Type B pancreatic cell (in vitro differentiated cells): ENCODE measurements around the gene BEND2. TPM values are rescaled to one million over a fixed set of nuclear protein-coding genes. Genes with fewer than 3 reads are reported as not detected.

Experiments
- DNase-seq: peaks from one replicate; pipeline ENCODE4 v3.0.0; 2021; ENCODE audit warnings: mixed read lengths; ENCODE audit not compliant: unreplicated experiment; ENCODE audit errors: extremely low spot score
- H3K27ac Mint-ChIP-seq: 2 replicates; pipeline ENCODE4 v1.8.0; 2021; ENCODE audit warnings: mild to moderate bottlenecking, mixed read lengths
- H3K27me3 Mint-ChIP-seq: 2 replicates; pipeline ENCODE4 v1.8.0; 2021; ENCODE audit warnings: mixed read lengths
- H3K36me3 Mint-ChIP-seq: 2 replicates; pipeline ENCODE4 v1.8.0; 2021; ENCODE audit warnings: mixed read lengths
- H3K4me1 Mint-ChIP-seq: one replicate; pipeline ENCODE4 v1.8.0; 2021; ENCODE audit warnings: mixed read lengths; ENCODE audit not compliant: unreplicated experiment
- H3K4me3 Mint-ChIP-seq: 2 replicates; pipeline ENCODE4 v1.8.0; 2021; ENCODE audit warnings: mild to moderate bottlenecking, mixed read lengths
- H3K9me3 Mint-ChIP-seq: 2 replicates; pipeline ENCODE4 v1.8.0; 2021; ENCODE audit warnings: mixed read lengths
- total RNA-seq: library from RNA; stranded (reverse); gene quantifications from 2 replicates; pipeline ENCODE4 v1.2.1, GENCODE V29; 2021; ENCODE audit warnings: low replicate concordance
- TF ChIP-seq, protein P1 (sequence below): fragments of 200-600 bp; sonication (generic); conservative IDR thresholded peaks from 2 replicates; pipeline ENCODE4 v1.5.0; 2021; ENCODE audit warnings: antibody characterized with exemption, mild to moderate bottlenecking

Gene BEND2
- total RNA-seq, 1 donor from 2014 or later, result not detected

DNA sequence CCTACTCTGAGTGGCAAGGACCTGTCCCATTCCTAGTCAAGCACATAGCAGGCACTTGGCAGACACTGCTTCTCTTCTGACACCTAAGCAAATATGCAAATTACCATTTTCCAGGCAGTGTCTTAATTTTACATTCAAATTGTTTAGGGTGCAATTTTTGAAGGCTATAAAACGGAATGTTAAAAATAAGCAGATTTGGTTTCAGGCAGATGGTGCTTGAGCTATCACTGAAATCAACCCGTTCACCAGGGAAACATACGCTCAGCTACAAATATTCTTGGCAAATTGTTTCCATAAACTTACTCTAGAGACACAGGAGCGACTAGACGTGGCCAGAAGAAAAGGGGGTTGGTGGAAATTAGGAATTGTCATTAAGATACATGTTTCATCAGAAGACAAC, 45.7 kb downstream of the BEND2 start:
- TF ChIP-seq, protein P1, sequence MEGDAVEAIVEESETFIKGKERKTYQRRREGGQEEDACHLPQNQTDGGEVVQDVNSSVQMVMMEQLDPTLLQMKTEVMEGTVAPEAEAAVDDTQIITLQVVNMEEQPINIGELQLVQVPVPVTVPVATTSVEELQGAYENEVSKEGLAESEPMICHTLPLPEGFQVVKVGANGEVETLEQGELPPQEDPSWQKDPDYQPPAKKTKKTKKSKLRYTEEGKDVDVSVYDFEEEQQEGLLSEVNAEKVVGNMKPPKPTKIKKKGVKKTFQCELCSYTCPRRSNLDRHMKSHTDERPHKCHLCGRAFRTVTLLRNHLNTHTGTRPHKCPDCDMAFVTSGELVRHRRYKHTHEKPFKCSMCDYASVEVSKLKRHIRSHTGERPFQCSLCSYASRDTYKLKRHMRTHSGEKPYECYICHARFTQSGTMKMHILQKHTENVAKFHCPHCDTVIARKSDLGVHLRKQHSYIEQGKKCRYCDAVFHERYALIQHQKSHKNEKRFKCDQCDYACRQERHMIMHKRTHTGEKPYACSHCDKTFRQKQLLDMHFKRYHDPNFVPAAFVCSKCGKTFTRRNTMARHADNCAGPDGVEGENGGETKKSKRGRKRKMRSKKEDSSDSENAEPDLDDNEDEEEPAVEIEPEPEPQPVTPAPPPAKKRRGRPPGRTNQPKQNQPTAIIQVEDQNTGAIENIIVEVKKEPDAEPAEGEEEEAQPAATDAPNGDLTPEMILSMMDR, result no peak
- Mint-ChIP-seq H3K4me3 (no peak overlapping the region), H3K4me1 (no peaks in the 10 kb centered on the region), H3K36me3 (no peaks in the 10 kb centered on the region), H3K9me3 (peaks cover 3% of the 10 kb centered on the region), H3K27me3 (no peaks in the 10 kb centered on the region), H3K27ac (no peak overlapping the region)
- no peak for DNase-seq

DNA sequence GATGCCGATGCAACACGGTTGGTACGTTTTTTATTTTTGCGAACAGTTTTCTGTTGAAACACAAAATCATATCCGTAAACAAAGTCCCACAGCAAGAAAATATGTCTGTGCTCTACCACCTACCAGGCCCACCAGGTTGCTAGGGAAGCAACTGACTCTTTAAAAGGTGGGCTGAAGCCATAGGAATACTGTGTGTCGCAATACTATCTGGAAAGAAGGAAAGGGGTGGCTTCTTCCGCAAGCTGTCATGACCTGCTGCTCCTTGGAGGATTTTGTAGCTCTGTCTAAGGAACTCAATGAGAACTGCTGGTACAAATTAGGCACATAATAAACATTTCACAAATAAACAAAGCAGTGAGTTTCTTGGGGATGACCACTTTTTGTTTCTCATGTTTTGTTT, 46.5 kb downstream of the BEND2 start:
- Mint-ChIP-seq H3K9me3 (peaks cover 3% of the 10 kb centered on the region), H3K36me3 (no peaks in the 10 kb centered on the region), H3K27me3 (no peaks in the 10 kb centered on the region), H3K4me3 (no peak overlapping the region), H3K4me1 (no peaks in the 10 kb centered on the region), H3K27ac (no peak overlapping the region)
- TF ChIP-seq, protein P1, result no peak
- no peak for DNase-seq

DNA sequence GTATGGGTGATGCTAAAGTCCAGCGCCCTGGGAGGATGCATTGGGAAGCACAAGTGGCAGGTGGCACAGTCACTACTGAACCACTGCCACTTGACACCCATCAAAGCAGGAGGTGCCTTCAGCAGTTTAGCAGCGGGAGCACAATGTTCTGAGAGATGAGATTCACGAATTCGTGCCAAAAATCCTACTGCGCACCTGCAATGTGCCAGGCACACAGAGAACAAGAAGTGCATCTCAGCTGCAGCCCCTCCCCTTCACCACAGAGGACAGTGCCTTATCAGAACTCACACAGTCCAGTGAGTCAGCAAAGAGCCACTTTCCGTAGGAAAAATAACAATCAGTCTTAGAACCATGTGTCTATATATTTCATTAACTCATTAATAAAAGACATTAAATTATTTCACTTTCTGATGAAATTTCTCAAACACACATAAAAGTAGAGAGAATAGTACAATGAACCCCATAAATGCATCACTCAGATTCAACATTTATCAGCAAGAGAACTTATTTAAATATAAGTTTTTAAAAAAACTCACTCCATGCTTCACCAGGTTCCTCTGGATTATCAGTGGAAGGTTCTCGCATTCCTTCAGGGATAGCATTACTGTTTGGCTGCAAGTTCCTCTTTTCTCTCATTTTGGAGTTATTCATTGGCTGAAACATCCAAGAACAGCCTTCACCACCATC, 47.0 kb downstream of the BEND2 start:
- H3K4me1 Mint-ChIP-seq, result no peaks in the 10 kb centered on the region
- H3K9me3 Mint-ChIP-seq, result peaks cover 3% of the 10 kb centered on the region
- no peaks in the 10 kb centered on the region for H3K36me3 Mint-ChIP-seq
- no peak overlapping the region for H3K27ac Mint-ChIP-seq
- no peak overlapping the region for H3K4me3 Mint-ChIP-seq
- TF ChIP-seq, protein P1, result no peak
- no peak for DNase-seq
- no peaks in the 10 kb centered on the region for H3K27me3 Mint-ChIP-seq

DNA sequence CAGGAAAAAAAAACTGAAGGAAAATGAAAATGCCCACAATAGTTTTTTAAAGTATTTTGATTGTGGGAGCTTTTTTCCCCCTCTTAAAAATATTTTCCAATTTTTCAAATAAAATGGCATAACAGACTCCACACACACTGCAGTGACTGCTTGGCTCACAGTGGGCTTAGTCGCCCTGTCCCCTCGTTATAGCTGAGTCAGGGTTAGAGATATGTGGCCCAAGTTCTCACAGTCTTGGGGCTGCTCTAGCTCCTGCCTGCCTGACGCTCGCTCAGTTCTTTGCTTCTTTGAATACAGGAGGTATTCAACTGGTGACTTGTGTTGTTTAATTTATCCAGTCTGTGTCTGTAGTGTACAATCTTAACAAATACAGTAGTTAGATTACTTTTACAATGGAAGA, 47.7 kb downstream of the BEND2 start:
- TF ChIP-seq, protein P1, result no peak
- H3K4me3 Mint-ChIP-seq, result no peak overlapping the region
- no peaks in the 10 kb centered on the region for H3K4me1 Mint-ChIP-seq
- no peak for DNase-seq
- peaks cover 3% of the 10 kb centered on the region for H3K9me3 Mint-ChIP-seq
- H3K27ac Mint-ChIP-seq, result no peak overlapping the region
- H3K36me3 Mint-ChIP-seq, result no peaks in the 10 kb centered on the region
- no peaks in the 10 kb centered on the region for H3K27me3 Mint-ChIP-seq

DNA sequence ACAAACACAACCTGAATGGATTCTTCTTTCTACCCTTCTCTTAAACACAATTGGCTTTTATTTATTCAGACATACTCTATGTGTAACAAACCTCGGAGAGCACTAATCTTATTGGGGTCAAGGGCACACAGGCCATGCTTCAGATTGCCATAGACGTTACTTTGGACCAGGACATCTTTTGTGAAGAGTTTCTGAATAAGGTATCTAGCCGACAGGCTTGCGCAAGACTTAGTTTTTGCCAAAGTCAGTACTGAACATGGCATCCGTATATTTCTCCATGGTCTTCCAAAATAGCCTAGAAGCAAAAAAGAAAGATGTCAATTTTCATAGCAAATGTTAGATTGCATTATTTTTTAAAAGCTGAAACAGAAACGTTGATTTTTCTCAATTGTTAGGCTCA, 49.8 kb downstream of the BEND2 start:
- H3K36me3 Mint-ChIP-seq, result no peaks in the 10 kb centered on the region
- H3K4me3 Mint-ChIP-seq, result no peak overlapping the region
- TF ChIP-seq, protein P1, result no peak
- H3K27ac Mint-ChIP-seq, result no peak overlapping the region
- H3K9me3 Mint-ChIP-seq, result no peaks in the 10 kb centered on the region
- H3K4me1 Mint-ChIP-seq, result no peaks in the 10 kb centered on the region
- H3K27me3 Mint-ChIP-seq, result no peaks in the 10 kb centered on the region
- no peak for DNase-seq
